Vagina (tissue), 2 donors: Measurements from ENCODE around the gene PTH2. TPM values are rescaled to one million over a fixed set of nuclear protein-coding genes. Genes with fewer than 3 reads are reported as not detected.

Source experiments
- DNase-seq, 2 donors: peaks; one replicate each; pipeline ENCODE4 v3.0.0-alpha.2; 2017; ENCODE audit errors: extremely low spot score in 2 of 2
- H3K27ac ChIP-seq: fragments of 200-600 bp; sonication (generic); one replicate; pipeline ENCODE4 v1.5.1; 2019
- H3K27me3 ChIP-seq: fragments of 200-600 bp; sonication (generic); one replicate; pipeline ENCODE4 v1.5.1; 2019
- H3K36me3 ChIP-seq, 2 donors: fragments of 200-600 bp; sonication (generic); one replicate each; pipeline ENCODE4 v1.5.1; 2017 to 2019
- H3K4me1 ChIP-seq: fragments of 200-600 bp; sonication (generic); one replicate; pipeline ENCODE4 v1.5.1; 2019
- H3K4me3 ChIP-seq, 2 donors: fragments of 200-600 bp; sonication (generic); 1 replicate in 1 of 2; 2 replicates in 1 of 2; pipeline ENCODE4 v1.5.1; 2016 to 2019
- H3K9me3 ChIP-seq: fragments of 200-600 bp; sonication (generic); one replicate; pipeline ENCODE4 v1.5.1; 2019
- POLR2A ChIP-seq, 2 donors: fragments of 450-650 bp; IDR thresholded peaks; one replicate each; pipeline ENCODE4 v1.6.1; 2017; ENCODE audit warnings: antibody characterized with exemption in 2 of 2, mild to moderate bottlenecking in 2 of 2, moderate library complexity in 2 of 2
- POLR2AphosphoS5 ChIP-seq, 2 donors: sonication (generic); formaldehyde crosslinking; IDR thresholded peaks; one replicate each; pipeline ENCODE4 v1.9.0; 2017; ENCODE audit warnings: antibody characterized with exemption in 2 of 2, mild to moderate bottlenecking in 2 of 2, low read depth in 1 of 2; ENCODE audit not compliant: insufficient read depth in 1 of 2
- intact Hi-C: fragments of 100-400 bp; cut with DNase I; formaldehyde crosslinking; loops from one replicate; pipeline ENCODE4 v1.15.1; 2023
- total RNA-seq: library from RNA; depleted of rRNA; stranded (reverse); fragments of >200 nt; gene quantifications from one replicate; pipeline ENCODE4 v1.2.3, GENCODE V29; 2016
- TF ChIP-seq, protein P1 (sequence below), 3 experiments: fragments of 450-650 bp in 2 of 3; fragments of 200-600 bp in 1 of 3; sonication (generic) in 1 of 3; IDR thresholded peaks; one replicate each; pipeline ENCODE4 v1.5.1; 2017 to 2019; ENCODE audit warnings: antibody characterized with exemption in 3 of 3, mild to moderate bottlenecking in 2 of 3, moderate library complexity in 2 of 3

Gene PTH2
- total RNA-seq, 1 donor from 2014 or later = not detected

DNA sequence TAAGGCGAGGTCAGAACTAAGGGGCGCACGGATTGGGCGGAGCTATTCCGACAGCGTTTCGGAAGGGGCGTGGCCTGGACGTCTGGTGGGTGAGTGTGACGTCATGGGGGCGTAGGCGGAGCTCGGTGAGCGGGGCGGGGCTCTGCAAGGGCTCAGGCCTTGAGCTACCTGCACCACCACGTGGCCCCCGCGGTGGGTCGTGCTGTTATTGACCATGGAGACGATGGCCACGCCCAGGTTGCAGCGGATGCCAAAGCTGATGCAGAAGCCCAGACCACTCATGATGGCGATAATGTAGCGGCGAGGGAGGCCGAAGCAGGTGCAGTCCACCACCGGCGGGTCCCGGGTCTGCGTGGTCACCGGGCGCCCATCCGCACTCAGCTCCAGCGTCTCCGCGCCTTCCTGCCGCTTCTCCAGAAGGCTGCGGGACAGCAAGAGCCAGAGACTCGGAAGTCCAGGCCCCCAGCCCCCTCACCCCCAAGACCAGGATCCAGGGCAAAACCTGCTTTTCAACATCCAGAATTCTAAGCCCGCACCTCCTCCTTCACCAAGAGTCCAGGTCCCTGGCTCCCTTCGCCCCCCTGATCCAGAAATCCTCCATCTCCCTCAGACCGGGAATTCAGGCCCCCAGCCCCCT is 13.3 kb upstream of the PTH2 start:
- Histone ChIP-seq H3K27me3 (peaks cover 7% of the 10 kb centered on the region), H3K4me1 (peaks cover 10% of the 10 kb centered on the region), H3K4me3 (no peak overlapping the region), H3K27ac (no peak overlapping the region), H3K9me3 (no peaks in the 10 kb centered on the region), H3K36me3 (no peaks in the 10 kb centered on the region)
- intact Hi-C loops = loop anchor here (5.0 kb wide), 1 partner anchor 44 kb away; no protein-coding TSS in a partner anchor
- DNase-seq = no peak
- TF ChIP-seq, protein P1, sequence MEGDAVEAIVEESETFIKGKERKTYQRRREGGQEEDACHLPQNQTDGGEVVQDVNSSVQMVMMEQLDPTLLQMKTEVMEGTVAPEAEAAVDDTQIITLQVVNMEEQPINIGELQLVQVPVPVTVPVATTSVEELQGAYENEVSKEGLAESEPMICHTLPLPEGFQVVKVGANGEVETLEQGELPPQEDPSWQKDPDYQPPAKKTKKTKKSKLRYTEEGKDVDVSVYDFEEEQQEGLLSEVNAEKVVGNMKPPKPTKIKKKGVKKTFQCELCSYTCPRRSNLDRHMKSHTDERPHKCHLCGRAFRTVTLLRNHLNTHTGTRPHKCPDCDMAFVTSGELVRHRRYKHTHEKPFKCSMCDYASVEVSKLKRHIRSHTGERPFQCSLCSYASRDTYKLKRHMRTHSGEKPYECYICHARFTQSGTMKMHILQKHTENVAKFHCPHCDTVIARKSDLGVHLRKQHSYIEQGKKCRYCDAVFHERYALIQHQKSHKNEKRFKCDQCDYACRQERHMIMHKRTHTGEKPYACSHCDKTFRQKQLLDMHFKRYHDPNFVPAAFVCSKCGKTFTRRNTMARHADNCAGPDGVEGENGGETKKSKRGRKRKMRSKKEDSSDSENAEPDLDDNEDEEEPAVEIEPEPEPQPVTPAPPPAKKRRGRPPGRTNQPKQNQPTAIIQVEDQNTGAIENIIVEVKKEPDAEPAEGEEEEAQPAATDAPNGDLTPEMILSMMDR (IDR thresholded peaks at IDR 0.05) = no peak
- TF ChIP-seq POLR2AphosphoS5 (IDR thresholded peaks at IDR 0.05; ENCODE audit: insufficient read depth in 1 of 2, low read depth in 1 of 2) (no peak), POLR2A (IDR thresholded peaks at IDR 0.05) (no peak)

DNA sequence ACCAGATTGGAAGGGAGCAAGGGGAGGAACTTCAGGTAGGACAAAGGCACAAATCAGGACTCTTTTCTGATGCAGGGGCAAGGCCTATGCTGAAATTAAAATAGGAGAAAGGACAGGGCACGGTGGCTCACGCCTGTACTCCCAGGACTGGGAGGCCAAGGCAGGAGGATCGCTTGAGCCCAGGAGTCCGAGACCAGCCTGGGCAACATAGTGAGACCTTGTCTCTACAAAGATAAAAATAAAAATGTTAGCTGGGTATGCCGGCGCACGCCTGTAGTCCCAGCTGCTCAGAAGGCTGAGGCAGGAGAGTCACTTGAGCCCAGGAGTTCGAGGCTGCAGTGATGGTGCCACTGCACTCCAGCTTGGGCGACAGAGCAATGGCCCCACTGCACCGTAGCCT is 12.4 kb upstream of the PTH2 start:
- no peak overlapping the region for H3K4me3 ChIP-seq
- H3K27ac ChIP-seq = no peak overlapping the region
- peaks cover 7% of the 10 kb centered on the region for H3K27me3 ChIP-seq
- H3K9me3 ChIP-seq = no peaks in the 10 kb centered on the region
- DNase-seq = no peak
- intact Hi-C loops = loop anchor here (5.0 kb wide), 1 partner anchor 43 kb away; no protein-coding TSS in a partner anchor
- TF ChIP-seq, protein P1 (IDR thresholded peaks at IDR 0.05) = no peak
- TF ChIP-seq POLR2AphosphoS5 (IDR thresholded peaks at IDR 0.05; ENCODE audit: insufficient read depth in 1 of 2, low read depth in 1 of 2) (no peak), POLR2A (IDR thresholded peaks at IDR 0.05) (no peak)
- peaks cover 3% of the 10 kb centered on the region for H3K4me1 ChIP-seq
- H3K36me3 ChIP-seq = no peaks in the 10 kb centered on the region

DNA sequence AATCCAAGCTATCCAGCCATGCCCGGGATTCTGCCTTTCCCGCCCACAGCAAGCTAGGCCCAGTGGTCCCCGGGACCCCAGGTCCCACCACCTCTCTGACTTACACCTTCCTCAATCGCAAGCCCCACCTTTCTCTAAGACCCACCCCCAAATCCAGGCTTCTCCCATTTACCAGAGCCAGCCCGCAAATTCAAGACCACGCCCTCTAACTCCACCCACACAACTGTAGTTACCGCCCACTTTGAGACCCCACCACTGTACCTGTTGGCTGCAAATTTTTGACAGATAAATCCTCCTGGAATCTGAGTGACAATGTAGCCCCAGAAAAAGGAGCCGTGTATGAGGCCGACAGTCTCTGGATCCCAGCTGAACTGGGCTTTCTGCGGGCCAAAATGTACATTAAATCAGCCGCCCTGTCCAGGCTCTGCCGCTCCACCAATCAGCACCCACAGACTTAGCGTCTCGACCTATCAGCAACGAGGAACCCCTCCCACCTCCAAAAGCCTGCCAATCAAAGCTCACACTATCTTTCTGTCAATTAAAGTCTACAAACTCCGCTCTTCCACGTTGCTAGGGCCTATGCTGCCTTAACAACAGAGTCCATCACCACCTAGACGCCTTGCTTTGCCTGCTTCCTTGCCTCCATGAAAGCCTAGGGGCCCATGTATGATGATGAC is 11.8 kb upstream of the PTH2 start:
- no peaks in the 10 kb centered on the region for H3K9me3 ChIP-seq
- no peak for TF ChIP-seq POLR2A (IDR thresholded peaks at IDR 0.05)
- no peak for TF ChIP-seq POLR2AphosphoS5 (IDR thresholded peaks at IDR 0.05; ENCODE audit: insufficient read depth in 1 of 2, low read depth in 1 of 2)
- TF ChIP-seq, protein P1 (IDR thresholded peaks at IDR 0.05) = no peak
- no peaks in the 10 kb centered on the region for H3K4me1 ChIP-seq
- H3K4me3 ChIP-seq = no peak overlapping the region
- intact Hi-C loops = loop anchor here (5.0 kb wide), 1 partner anchor 43 kb away; no protein-coding TSS in a partner anchor
- H3K27me3 ChIP-seq = peaks cover 7% of the 10 kb centered on the region
- DNase-seq = no peak
- H3K27ac ChIP-seq = no peak overlapping the region
- no peaks in the 10 kb centered on the region for H3K36me3 ChIP-seq

DNA sequence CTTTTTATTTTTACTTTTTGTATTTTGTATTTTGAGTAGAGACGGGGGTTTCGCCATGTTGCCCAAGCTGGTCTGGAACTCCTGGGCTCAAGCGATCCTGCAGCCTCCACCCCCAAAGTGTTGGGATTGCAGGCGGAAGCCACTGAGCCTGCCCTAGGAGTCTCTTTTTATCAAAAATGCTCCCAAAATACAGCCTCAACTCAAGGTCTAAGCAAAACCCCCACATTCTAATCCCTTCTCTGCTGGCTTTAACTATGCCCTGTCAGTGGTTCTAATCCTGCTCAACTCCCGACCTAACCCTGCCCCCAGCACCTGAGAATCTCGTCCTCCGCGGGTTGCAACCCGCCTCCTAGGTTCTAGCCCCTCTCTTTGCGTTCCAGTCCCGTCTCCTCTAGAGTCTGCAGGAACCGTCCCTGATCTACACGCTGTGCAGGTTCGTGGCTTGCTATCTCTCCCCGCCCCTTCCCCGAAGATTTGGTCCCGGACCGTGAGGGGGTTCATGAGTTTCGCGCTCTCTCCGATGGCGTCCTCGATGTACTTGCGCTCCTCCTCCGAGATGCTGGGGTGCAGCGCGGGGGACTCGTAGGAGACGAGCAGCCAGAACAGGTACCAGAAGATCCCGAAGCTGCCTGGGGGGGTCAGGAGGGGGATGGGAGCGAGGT is 10.1 kb upstream of the PTH2 start:
- Histone ChIP-seq H3K27me3 (peaks cover 7% of the 10 kb centered on the region), H3K9me3 (no peaks in the 10 kb centered on the region), H3K36me3 (no peaks in the 10 kb centered on the region), H3K27ac (no peak overlapping the region), H3K4me1 (peaks cover 5% of the 10 kb centered on the region), H3K4me3 (no peak overlapping the region)
- intact Hi-C loops = no loop called here
- TF ChIP-seq POLR2A (IDR thresholded peaks at IDR 0.05) (no peak), POLR2AphosphoS5 (IDR thresholded peaks at IDR 0.05; ENCODE audit: insufficient read depth in 1 of 2, low read depth in 1 of 2) (no peak)
- TF ChIP-seq, protein P1 (IDR thresholded peaks at IDR 0.05) = no peak
- no peak for DNase-seq
